Parathyroid adenoma (tissue), 2 donors: ENCODE measurements around the gene MYPN.
A peak's percentile ranks its signal among the peaks of the same experiment; 100 is the strongest.

Experiments
- H2AFZ ChIP-seq: fragments of 300-600 bp; sonication (generic); one replicate; pipeline ENCODE4 v1.7.0; 2017; ENCODE audit warnings: antibody characterized with exemption, mild to moderate bottlenecking
- H3K27ac ChIP-seq: fragments of 300-600 bp; sonication (generic); one replicate; pipeline ENCODE4 v1.7.0; 2017
- H3K27me3 ChIP-seq: fragments of 300-600 bp; sonication (generic); one replicate; pipeline ENCODE4 v1.7.0; 2017; ENCODE audit warnings: low read length; ENCODE audit not compliant: control insufficient read depth, insufficient read depth
- H3K36me3 ChIP-seq: fragments of 300-600 bp; sonication (generic); one replicate; pipeline ENCODE4 v1.7.0; 2017; ENCODE audit warnings: low read length; ENCODE audit not compliant: control insufficient read depth, insufficient read depth
- H3K4me1 ChIP-seq: fragments of 300-600 bp; sonication (generic); one replicate; pipeline ENCODE4 v1.7.0; 2017; ENCODE audit warnings: control low read depth
- H3K4me2 ChIP-seq: fragments of 300-600 bp; sonication (generic); one replicate; pipeline ENCODE4 v1.7.0; 2017; ENCODE audit warnings: low read length
- H3K4me3 ChIP-seq: fragments of 300-600 bp; sonication (generic); one replicate; pipeline ENCODE4 v1.7.0; 2017; ENCODE audit warnings: low read depth, low read length
- H3K79me2 ChIP-seq: fragments of 300-600 bp; sonication (generic); one replicate; pipeline ENCODE4 v1.7.0; 2017; ENCODE audit warnings: control low read depth
- H3K9ac ChIP-seq: fragments of 300-600 bp; sonication (generic); one replicate; pipeline ENCODE4 v1.7.0; 2017; ENCODE audit warnings: mild to moderate bottlenecking
- H3K9me3 ChIP-seq: fragments of 300-600 bp; sonication (generic); one replicate; pipeline ENCODE4 v1.7.0; 2017; ENCODE audit warnings: low read length; ENCODE audit not compliant: control insufficient read depth
- TF ChIP-seq, protein P1 (sequence below): fragments of 300-600 bp; sonication (generic); IDR thresholded peaks from one replicate; pipeline ENCODE4 v1.7.0; 2017; ENCODE audit warnings: antibody characterized with exemption, mild to moderate bottlenecking
- donor health status: primary hyperparathyroidism.

MYPN gene

DNA sequence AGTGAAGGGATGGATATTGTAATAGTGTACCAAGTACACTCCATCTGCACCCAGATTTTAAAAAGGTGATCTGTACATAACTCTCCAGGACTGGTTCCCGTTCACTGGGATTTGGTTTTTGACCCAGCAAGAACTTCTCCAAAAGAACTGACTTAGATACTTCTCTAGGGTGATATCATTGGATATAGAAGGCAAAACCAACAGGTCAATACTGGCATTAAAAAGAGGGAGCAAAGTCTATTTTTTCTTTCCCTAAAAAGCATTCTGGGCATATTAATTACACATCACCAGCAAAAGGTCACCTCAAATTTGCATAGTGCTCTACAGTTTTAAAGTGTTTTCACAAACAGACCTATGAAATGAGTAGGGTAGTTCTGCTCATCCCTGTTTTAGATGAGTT, 3.5 kb downstream of the MYPN start:
- no peaks in the 10 kb centered on the region for H3K79me2 ChIP-seq
- no peaks in the 10 kb centered on the region for H3K27me3 ChIP-seq
- H2AFZ ChIP-seq: no peak overlapping the region
- no peaks in the 10 kb centered on the region for H3K9me3 ChIP-seq
- H3K27ac ChIP-seq: no peak overlapping the region
- H3K9ac ChIP-seq: no peak overlapping the region
- H3K4me2 ChIP-seq: no peak overlapping the region
- no peaks in the 10 kb centered on the region for H3K4me1 ChIP-seq
- H3K4me3 ChIP-seq: no peak overlapping the region
- TF ChIP-seq, protein P1, sequence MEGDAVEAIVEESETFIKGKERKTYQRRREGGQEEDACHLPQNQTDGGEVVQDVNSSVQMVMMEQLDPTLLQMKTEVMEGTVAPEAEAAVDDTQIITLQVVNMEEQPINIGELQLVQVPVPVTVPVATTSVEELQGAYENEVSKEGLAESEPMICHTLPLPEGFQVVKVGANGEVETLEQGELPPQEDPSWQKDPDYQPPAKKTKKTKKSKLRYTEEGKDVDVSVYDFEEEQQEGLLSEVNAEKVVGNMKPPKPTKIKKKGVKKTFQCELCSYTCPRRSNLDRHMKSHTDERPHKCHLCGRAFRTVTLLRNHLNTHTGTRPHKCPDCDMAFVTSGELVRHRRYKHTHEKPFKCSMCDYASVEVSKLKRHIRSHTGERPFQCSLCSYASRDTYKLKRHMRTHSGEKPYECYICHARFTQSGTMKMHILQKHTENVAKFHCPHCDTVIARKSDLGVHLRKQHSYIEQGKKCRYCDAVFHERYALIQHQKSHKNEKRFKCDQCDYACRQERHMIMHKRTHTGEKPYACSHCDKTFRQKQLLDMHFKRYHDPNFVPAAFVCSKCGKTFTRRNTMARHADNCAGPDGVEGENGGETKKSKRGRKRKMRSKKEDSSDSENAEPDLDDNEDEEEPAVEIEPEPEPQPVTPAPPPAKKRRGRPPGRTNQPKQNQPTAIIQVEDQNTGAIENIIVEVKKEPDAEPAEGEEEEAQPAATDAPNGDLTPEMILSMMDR: no peak
- H3K36me3 ChIP-seq: no peaks in the 10 kb centered on the region

DNA sequence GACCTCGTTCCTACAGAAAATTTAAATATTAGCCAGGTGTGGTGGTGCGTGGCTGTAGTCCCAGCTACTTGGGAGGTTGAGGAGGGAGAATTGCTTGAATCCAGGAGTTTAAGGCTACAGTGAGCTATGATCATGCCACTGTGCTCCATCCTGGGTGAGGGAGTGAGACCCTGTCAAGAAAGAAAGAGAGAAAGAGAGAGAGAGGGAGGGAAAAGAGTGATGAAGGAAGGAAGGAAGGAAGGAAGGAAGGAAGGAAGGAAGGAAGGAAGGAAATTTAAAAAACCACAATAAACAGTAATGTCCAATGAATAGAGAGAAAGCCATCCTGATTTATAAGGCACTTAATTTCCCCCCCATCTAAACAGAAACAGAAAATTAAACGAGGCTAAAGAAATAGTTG, 9.4 kb downstream of the MYPN start:
- no peak overlapping the region for H3K4me3 ChIP-seq
- TF ChIP-seq, protein P1: no peak
- H3K9me3 ChIP-seq: no peaks in the 10 kb centered on the region
- no peak overlapping the region for H3K4me2 ChIP-seq
- H3K36me3 ChIP-seq: no peaks in the 10 kb centered on the region
- H3K27ac ChIP-seq: no peak overlapping the region
- H3K9ac ChIP-seq: no peak overlapping the region
- no peak overlapping the region for H2AFZ ChIP-seq
- H3K4me1 ChIP-seq: no peaks in the 10 kb centered on the region
- no peaks in the 10 kb centered on the region for H3K27me3 ChIP-seq
- no peaks in the 10 kb centered on the region for H3K79me2 ChIP-seq

DNA sequence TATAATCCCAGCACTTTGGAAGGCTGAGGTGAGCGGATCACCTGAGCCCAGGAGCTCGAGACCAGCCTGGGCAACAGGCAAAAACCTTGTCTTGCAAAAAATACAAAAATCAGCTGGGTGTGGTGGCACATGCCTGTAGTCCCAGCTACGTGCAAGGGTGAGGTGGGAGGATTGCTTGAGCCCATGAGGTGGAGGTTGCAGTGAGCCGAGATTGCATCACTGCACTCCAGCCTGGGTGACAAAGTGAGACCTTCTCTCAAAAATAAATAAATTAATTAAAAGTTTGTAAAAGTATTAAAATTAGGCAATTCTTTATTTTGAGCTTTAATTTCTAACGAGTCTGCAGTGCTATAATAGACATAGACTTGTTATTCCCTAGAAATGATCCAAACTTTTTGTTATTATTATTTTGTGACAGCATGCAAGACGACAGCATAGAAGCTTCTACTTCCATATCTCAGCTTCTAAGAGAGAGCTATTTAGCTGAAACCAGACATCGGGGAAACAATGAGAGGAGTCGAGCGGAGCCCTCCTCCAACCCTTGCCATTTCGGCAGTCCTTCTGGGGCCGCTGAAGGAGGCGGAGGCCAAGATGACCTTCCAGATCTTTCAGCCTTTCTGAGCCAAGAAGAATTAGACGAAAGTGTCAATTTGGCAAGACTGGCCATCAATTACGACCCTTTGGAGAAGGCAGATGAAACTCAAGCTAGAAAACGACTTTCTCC, 11.9 kb downstream of the MYPN start:
- Histone ChIP-seq H3K9me3 (no peaks in the 10 kb centered on the region), H3K4me2 (no peak overlapping the region), H3K79me2 (no peaks in the 10 kb centered on the region), H3K36me3 (no peaks in the 10 kb centered on the region), H3K4me1 (no peaks in the 10 kb centered on the region), H3K27me3 (no peaks in the 10 kb centered on the region), H3K4me3 (no peak overlapping the region), H2AFZ (peak overlapping the region; percentile 8), H3K27ac (no peak overlapping the region), H3K9ac (no peak overlapping the region)
- TF ChIP-seq, protein P1: no peak

DNA sequence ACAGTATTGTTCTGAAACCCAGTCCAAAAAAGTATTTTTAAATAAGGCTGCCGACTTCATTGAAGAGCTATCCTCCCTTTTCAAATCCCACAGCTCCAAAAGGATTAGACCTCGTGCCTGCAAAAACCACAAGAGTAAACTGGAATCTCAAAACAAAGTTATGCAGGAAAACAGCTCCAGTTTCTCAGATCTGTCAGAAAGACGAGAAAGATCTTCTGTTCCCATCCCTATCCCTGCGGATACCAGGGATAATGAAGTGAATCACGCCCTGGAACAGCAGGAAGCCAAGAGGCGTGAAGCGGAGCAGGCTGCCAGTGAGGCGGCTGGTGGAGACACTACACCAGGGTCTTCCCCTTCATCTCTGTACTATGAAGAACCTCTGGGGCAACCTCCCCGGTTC, 12.6 kb downstream of the MYPN start:
- Histone ChIP-seq H2AFZ (peak overlapping the region; percentile 8), H3K79me2 (no peaks in the 10 kb centered on the region), H3K4me2 (no peak overlapping the region), H3K9me3 (no peaks in the 10 kb centered on the region), H3K9ac (no peak overlapping the region), H3K4me1 (no peaks in the 10 kb centered on the region), H3K27ac (no peak overlapping the region), H3K27me3 (no peaks in the 10 kb centered on the region), H3K4me3 (no peak overlapping the region), H3K36me3 (no peaks in the 10 kb centered on the region)
- TF ChIP-seq, protein P1: no peak

DNA sequence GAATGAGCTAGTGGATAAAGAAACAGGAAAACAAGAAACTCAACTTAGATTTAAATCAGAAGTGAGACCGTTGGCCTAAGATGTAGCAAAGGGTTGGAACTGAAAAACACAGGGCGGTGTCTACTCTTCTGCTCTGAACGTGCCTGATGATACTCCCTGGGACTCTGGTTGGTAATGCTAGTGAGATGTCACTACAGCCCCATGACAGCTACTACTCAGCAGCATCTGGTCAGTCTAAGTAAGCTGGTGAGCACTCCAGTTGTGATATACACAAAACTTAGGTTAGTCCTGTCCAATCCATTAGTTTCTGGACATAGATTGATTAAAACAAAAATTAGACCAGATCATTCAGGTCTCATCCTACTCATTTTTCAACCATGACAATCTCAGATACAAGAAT, 15.4 kb downstream of the MYPN start:
- Histone ChIP-seq H2AFZ (peak overlapping the region; percentile 14), H3K27ac (no peak overlapping the region), H3K27me3 (no peaks in the 10 kb centered on the region), H3K9me3 (no peaks in the 10 kb centered on the region), H3K4me3 (no peak overlapping the region), H3K4me1 (no peaks in the 10 kb centered on the region), H3K79me2 (no peaks in the 10 kb centered on the region), H3K9ac (no peak overlapping the region), H3K4me2 (no peak overlapping the region), H3K36me3 (no peaks in the 10 kb centered on the region)
- TF ChIP-seq, protein P1: no peak
